Measurements from ENCODE around the gene ARRDC5.

GRCh38 chr19:4897146-4897545, 5.5 kb downstream of the ARRDC5 start:
- TF ChIP-seq CTCF (IDR thresholded peaks at IDR 0.05; ENCODE audit: borderline replicate concordance, extremely low read depth, low read length, poor library complexity, severe bottlenecking) (no peak), EZH2 (IDR thresholded peaks at IDR 0.05; ENCODE audit: borderline replicate concordance, low read depth, low read length, severe bottlenecking) (no peak)
